HG03342 (cell line): ENCODE data around the gene OR9A2.

ENCODE experiments used
- ATAC-seq: cut with Tn5 transposase; IDR thresholded peaks from one replicate; pipeline ENCODE4 v1.9.1; 2021; ENCODE audit warnings: mild to moderate bottlenecking, moderate library complexity; ENCODE audit not compliant: unreplicated experiment

The OR9A2 gene

DNA sequence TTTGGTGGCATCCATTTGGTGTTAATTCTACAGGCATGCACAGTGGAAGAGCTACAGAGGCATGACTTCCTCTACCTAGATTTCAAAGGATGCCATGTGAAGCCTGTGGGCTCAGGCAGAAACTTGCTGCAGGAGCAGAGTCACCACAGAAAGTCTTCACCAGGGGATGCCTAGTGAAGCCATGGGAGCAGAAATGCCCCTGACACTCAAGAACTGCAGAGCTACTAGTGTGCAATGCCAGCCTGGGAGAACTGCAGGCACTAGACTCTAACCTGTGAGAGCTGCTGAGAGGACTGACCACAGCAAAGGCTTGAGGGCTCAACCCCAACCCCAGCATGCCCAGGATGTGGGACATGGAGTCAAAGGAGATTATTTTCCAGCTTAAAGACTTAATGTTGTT lies 3.9 kb downstream of the OR9A2 start:
- ATAC-seq: no peak

DNA sequence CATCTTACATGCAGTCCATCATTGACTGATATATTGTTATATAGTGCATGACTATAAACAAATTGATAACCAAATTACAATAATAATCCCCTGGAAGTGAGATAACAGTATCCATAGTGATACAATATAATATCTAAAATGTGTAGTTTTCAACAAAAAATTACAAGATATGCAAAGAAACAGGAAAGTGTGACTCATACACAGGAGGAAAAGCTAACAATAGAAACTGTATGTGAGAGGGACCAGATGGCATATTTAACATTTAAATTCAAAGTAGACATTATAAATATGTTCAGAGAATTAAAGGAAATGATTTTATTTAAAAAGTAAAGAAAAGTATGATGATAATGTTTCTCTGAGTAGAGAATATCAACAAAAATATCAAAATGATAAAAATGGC lies 8.0 kb downstream of the OR9A2 start:
- ATAC-seq: no peak

DNA sequence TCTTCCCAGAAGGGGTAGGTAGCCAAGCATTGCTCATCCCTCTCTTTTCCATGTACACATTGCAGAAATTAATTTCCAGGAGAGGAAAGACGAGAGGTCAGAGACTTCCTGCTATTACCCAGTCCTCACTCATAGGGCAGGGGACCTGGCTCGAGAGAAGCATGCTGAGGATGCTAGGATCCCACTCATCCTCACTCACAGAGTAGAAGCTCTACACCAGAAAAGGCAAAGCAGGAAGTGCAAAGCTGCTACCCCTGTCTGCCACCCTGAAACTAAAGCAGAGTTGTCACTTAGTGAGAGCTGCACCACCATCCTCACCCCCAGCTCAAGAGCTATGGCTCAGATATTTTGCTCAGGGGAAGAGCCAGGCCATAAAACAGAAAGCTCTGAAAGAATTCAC lies 9.9 kb downstream of the OR9A2 start:
- no peak for ATAC-seq

DNA sequence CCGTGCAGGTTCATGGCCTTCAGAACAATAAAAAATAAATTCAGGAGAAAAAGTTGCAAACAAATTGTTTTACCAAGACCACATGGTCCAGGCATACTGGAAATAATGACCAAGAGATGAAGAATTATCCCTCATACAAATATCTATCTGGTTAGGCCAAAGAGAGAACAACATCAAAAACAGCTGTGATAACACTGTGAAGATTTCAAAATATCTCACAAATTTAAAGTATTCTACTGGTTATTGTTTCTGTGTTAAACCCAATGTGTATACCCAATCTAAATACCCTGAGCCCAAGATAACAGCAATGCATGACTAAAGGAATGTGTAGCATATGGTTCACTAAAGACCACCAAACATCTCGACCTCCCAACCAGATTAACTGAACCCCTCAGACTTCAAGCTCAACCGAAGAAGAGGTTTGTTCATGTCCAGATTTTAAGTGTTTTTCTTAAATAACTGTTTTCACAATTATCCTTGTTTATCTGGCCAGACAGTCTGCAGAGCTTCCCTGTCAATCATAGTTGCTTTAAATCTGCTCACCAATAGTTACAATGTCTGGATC lies 10.9 kb downstream of the OR9A2 start:
- ATAC-seq: no peak

DNA sequence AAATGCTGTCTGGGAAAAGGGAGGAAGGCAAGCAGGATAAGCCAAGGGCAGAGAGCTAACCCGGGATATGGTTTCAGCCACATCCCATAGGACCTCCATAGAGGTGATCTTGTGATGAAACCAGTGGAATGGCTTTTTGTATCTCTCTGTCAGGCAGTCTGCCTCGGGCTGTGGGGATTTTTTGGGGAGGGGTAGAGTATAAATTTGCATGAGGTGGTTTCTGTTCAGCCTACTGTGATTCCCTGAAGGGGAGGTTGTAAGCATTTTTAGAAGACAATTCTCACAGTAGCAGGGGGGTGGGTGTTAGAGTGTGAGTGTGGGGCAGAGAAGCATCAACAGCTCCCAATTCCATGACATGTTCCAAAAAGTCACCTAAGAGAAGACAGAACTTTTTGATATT lies 11.8 kb downstream of the OR9A2 start:
- ATAC-seq: peak; percentile 93

- no peak for ATAC-seq
Observed at GRCh38 chr7:143013893-143014292, 13.0 kb downstream of the OR9A2 start.

DNA sequence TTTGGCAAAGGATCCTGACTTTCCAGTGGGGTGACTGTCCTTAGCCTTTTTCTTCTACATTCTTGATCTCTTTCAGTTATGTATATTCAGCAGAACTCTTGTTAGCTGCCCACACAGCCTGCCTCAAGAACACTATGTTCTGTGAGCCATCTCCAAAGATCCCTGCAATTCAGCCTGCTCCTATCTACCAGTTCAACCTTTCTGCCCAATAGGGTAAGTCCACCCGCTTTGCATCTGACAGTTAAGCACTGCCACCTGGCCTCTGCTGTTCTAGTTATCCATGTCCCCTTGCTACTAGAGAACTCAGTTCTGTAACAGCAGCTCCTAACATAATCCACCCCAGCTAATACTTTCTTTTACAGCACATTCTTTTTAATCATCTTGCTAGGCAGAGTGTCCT lies 13.5 kb downstream of the OR9A2 start:
- ATAC-seq: no peak

DNA sequence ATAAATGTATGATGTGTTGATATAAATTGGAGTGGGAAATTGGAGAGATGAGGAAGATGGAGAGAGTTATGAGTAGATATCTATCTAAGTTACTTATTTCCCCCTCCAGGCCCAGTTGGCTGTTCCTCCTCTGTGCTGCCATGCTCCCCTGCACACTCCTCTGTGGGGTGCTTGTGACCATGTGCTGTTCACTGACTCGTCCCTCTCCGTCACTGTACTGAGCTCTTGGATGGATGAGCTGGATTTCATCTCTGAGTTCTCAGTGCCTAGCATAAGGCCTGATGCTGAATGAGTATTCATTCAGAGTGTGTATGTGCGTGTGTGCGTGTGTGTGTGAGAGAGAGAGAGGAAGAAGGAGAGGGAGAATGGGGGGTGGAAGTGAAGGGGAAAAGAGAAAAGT lies 14.5 kb downstream of the OR9A2 start:
- ATAC-seq: no peak

GRCh38 chr7:143012001-143012400 lies 14.9 kb downstream of the OR9A2 start:
- ATAC-seq: no peak

DNA sequence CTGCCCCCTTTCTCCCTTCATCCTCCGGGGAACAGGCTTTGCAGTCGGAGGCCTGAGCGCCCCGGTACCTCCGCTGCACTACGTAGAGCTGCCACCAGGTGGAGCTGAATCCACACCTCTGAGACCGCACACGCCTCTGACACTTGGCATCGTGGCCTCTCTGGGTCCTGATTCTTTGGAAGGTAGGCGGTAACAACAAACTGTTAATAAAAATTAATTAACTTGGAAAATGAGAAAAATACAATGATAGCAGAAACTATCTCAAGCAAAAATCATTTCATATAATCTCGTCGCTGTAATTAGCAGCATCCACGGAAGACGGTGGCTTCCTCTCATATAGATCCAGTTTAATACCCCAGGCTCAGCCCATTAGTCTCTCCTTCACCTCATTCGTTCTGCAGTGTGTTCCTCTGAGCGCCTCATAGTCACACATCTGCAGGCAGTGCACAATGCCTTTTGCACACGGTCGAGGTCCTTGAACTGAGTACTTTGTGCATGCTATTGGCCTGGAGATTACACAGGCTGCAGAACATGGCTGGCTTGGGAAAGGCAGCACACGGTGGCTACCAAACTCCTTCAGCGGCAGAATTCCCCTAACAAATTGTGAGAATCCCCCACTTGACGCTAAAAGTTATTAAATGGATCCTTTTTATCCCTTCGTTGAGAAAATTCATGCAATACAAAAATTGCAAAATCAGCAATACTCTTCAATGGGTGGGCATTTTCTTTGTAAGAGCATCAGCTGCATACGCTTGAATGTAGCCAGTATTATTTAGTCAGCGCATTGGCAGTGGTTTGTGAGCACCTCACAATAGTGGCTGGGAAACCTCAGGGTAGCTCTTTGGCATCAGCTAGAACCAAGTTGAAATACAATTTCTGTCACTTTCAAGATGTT lies 18.7 kb downstream of the OR9A2 start:
- peak; percentile 93 for ATAC-seq

- ATAC-seq: no peak
Observed at GRCh38 chr7:143005632-143006260, 21.2 kb downstream of the OR9A2 start.

GRCh38 chr7:143003393-143004051 lies 23.4 kb downstream of the OR9A2 start:
- peak; percentile 71 for ATAC-seq

GRCh38 chr7:143002898-143003297 lies 24.0 kb downstream of the OR9A2 start:
- ATAC-seq: no peak

GRCh38 chr7:143002106-143002505 lies 24.8 kb downstream of the OR9A2 start:
- no peak for ATAC-seq

GRCh38 chr7:143000648-143001047 lies 26.3 kb downstream of the OR9A2 start:
- ATAC-seq: no peak

- ATAC-seq: no peak
Observed at GRCh38 chr7:142999793-143000192, 27.1 kb downstream of the OR9A2 start.

GRCh38 chr7:142998966-142999365 lies 28.0 kb downstream of the OR9A2 start:
- no peak for ATAC-seq

- no peak for ATAC-seq
Observed at GRCh38 chr7:142997456-142997989, 29.4 kb downstream of the OR9A2 start.

- no peak for ATAC-seq
Observed at GRCh38 chr7:142992427-142992826, 34.5 kb downstream of the OR9A2 start.

DNA sequence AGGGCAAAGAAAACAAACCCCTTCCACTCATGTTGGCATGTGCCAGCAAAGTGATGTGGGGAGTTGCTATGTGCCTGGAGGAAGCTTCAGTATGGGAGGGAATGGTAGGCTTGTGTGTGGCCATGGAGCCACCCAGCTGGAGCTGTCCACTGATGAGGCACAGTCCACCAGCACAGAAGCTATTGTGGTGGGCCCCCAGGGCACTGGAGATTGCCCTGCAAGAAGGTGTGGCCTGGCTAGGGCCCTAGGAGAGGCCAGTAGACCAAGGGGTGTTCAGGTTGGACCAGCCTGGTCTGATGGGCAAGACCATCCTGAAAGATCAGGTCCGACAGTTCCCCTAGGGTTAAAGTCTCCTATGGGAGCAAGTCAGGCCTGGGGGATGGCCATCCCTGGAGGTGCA lies 42.6 kb downstream of the OR9A2 start:
- ATAC-seq: no peak

- ATAC-seq: no peak
Observed at GRCh38 chr7:142983825-142984224, 43.1 kb downstream of the OR9A2 start.
